Measurements from ENCODE around the gene TTC28.

- TF ChIP-seq POLR2AphosphoS5 (IDR thresholded peaks at IDR 0.05): no peak
- TF ChIP-seq CTCF (IDR thresholded peaks at IDR 0.05): no peak
These were observed 277.1 kb downstream of the TTC28 start for GRCh38 chr22:28402539-28402938.
